Prostate gland (tissue), 2 donors: ENCODE results near the gene TSHB.

ENCODE experiments used
- CTCF ChIP-seq, 4 experiments: fragments of 200-600 bp in 2 of 4; fragments of 450-650 bp in 2 of 4; sonication (generic) in 2 of 4; IDR thresholded peaks; 1 replicate in 3 of 4; 2 replicates in 1 of 4; pipeline ENCODE4 v1.5.1; 2016 to 2019; ENCODE audit warnings: antibody characterized with exemption in 4 of 4, mild to moderate bottlenecking in 2 of 4, moderate library complexity in 2 of 4
- POLR2A ChIP-seq: fragments of 450-650 bp; IDR thresholded peaks from one replicate; pipeline ENCODE4 v1.6.1; 2016; ENCODE audit warnings: antibody characterized with exemption, mild to moderate bottlenecking
- POLR2AphosphoS5 ChIP-seq: sonication (generic); formaldehyde crosslinking; IDR thresholded peaks from one replicate; pipeline ENCODE4 v1.6.1; 2017; ENCODE audit warnings: antibody characterized with exemption

GRCh38 chr1:115076384-115076915, 46.8 kb downstream of the TSHB start:
- TF ChIP-seq POLR2AphosphoS5 (no peak), CTCF (IDR thresholded peaks at IDR 0.05) (no peak), POLR2A (no peak)
